Measurements from ENCODE around the gene VSTM2L.

GRCh38 chr20:37869334-37869861 lies 33.5 kb upstream of the VSTM2L start:
- TF ChIP-seq CTCF (IDR thresholded peaks at IDR 0.05): no peak
- TF ChIP-seq EZH2phosphoT487 (IDR thresholded peaks at IDR 0.05): no peak
- TF ChIP-seq EZH2 (IDR thresholded peaks at IDR 0.05): no peak
